H1 (cell line): Measurements from ENCODE around the gene ACTG2. TPM values are rescaled to one million over a fixed set of nuclear protein-coding genes. Genes with fewer than 3 reads are reported as not detected.

ENCODE experiments used
- POLR2A ChIP-seq, 2 experiments: IDR thresholded peaks; 1 replicate in 1 of 2; 2 replicates in 1 of 2; pipeline ENCODE4 v1.6.1; 2011; ENCODE audit warnings: low read depth in 2 of 2, low read length in 2 of 2, mild to moderate bottlenecking in 2 of 2; ENCODE audit errors: control extremely low read depth in 1 of 2
- RXRA ChIP-seq: IDR thresholded peaks from 2 replicates; pipeline ENCODE4 v1.6.1; 2011; ENCODE audit warnings: low read depth, mild to moderate bottlenecking, low read length, moderate library complexity; ENCODE audit not compliant: insufficient read depth
- polyA plus RNA-seq, 7 experiments: library from polyadenylated mRNA; depleted of rRNA in 3 of 7; stranded (reverse) in 5 of 7; unstranded in 2 of 7; fragments of >200 nt in 5 of 7; fragments of 200-250 nt in 2 of 7; gene quantifications; 1 replicate in 5 of 7; 2 replicates in 1 of 7; 4 replicates in 1 of 7; pipeline versions ENCODE4 v1.2.1 to v1.2.3, GENCODE V29; 2011 to 2013; ENCODE audit warnings: missing spikeins in 2 of 7, mixed read lengths in 2 of 7
- total RNA-seq: library from RNA; stranded (reverse); fragmentation: NEBNext Ultra II Directional; extraction: Animal tissue kit (Norgen Biotek cat#: 25700); gene quantifications from 2 replicates; pipeline ENCODE4 v1.2.1, GENCODE V29; 2021

ACTG2 gene
- total and polyA plus RNA-seq, 2 of the 8 experiments (the other 6 are each of a cell fraction or from before 2014, with no cell fraction given): 6.2 to 13.7 TPM

- TF ChIP-seq POLR2A (IDR thresholded peaks at IDR 0.05; ENCODE audit: control extremely low read depth in 1 of 2, low read depth in 2 of 2, low read length in 2 of 2) (no peak), RXRA (no peak)
These were observed 34.5 kb downstream of the ACTG2 start (continued) for GRCh38 chr2:73927344-73927743.
